GM18505 (cell line): ENCODE measurements around the gene FGF12.
"Not testable (repeated sequence)": the region's sequence is repeated elsewhere in the genome, so short reads cannot be mapped to it uniquely, and the experiment has no call there.

Experiments
- ATAC-seq: cut with Tn5 transposase; IDR thresholded peaks from one replicate; pipeline ENCODE4 v1.9.1; 2021; ENCODE audit not compliant: unreplicated experiment
- POLR2A ChIP-seq: IDR thresholded peaks from 4 replicates; pipeline ENCODE4 v1.6.1; 2011; ENCODE audit warnings: borderline replicate concordance; ENCODE audit not compliant: insufficient read depth, insufficient read length; ENCODE audit errors: extremely low read depth

Gene FGF12

DNA sequence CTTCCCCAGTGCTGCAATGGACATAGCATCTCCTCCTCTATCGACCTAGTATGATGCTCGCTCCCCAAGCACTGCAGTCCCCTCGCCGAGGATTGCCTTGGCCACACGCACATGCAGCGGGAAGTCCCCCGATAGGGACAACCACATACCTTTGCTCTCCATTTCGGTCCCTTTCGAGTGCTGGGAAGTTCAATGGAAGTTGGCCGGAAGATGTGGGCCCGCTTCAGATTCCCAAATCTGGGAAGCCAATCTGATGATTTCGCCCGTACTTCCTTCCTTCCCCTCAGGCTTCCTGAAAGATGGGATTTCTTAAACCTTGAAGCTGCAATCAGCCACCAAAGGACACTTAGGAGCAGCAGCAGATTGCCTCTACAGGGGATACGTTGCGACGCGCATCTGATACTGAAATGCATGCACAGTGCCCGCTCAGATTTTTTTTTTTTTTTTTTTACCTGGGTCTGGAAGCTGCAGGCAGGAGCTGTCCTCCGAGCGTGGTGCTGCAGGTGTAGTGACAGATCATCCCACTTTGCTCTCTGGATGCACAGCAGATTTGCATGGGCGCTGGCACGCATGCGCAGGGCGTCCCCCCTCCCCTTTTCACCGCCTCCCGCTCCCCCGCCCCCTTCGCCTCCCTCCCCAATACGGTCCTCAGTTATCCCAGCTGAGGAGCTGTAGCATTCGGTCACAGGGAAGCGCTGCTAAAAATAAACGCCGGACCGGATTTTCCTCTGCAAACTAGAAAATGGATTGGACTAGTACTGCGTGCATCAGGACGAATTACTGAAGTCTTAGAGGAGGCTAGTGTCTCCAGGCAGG is at the start of gene FGF12:
Gene FGF12, minus strand, starts transcription at position 510 of the 816 bp plus-strand sequence.
- TF ChIP-seq POLR2A: no peak
- no peak for ATAC-seq

DNA sequence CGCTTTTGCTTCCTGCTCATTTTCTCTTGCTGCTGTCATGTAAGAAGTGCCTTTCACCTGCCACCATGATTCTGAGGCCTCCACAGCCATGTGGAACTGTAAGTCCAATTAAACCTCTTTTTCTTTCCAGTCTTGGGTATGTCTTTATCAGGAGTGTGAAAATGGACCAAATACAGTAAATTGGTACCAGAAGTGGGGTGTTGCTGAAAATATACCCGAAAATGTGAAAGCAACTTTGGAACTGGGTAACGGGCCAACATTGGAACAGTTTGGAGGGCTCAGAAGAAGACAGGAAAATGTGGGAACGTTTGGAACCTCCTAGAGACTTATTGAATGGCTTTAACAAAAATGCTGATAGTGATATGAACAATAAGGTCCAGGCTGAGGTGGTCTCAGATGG is 47.0 kb upstream of the FGF12 start:
- ATAC-seq: not testable (repeated sequence)

DNA sequence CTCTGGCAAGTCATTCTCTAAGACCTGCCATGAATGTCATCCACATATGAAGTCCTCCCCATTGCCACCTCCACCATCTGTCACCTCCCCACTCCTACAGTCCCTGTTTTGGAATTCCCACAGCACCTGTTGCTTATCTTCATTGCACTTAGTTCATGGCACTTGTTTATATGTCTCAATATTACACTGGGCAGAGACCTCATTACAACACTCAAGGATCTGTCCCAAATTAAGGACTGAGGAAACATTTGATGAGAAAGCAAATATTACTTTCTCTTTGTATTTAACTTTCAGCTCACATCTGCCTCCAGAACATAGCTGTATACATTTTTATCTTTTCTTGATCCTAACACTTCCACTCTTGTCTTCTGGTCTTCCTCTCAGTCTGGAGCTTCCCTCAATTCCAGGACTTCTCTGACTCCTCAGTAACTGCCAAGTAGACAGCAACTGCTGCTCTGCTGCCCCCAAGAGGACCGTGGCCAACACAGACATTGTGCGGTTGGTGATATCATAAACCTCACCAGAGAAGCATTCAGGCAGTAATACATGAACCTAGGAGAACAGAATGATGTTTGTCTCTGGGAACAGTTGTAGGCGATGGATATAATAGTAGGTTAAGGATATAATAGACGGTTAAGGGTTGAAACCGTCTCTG is 45.0 kb upstream of the FGF12 start:
- no peak for TF ChIP-seq POLR2A
- ATAC-seq: no peak

DNA sequence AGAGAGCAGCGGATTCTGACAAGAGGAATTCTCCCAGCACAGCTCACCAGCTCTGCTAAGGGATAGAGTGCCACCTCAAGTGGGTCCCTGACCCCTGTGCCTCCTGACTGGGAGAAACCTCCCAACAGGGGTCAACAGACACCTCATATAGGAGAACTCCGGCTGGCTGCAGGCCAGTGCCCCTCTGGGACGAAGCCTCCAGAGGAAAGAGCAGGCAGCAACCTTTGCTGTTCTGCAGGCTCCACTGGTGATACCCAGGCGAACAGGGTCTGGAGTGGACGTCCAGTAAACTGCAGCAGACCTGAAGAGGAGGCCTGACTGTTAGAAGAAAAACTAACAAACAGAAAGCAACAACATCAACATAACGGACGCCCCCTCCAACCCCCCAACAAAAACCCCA is 31.3 kb upstream of the FGF12 start:
- ATAC-seq: no peak
- TF ChIP-seq POLR2A: no peak

DNA sequence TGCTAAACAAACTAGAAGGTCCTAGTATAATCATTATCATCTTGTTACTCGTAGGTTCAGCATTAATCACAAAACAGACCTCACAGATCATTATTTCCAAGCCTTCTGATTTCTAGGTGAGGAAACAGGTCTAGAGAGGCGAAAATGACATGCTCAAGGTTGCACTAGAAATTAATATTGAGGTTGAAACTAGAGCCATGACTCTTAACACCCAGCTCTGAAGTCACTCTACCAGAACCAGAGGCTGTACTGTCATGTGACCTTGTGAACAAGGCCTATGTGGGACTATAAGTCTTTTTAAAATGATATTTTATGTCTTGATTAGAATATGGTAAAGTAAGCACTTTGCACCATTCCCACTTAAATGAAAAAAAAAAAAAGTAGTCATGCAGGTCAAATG is 23.8 kb upstream of the FGF12 start:
- ATAC-seq: no peak
- no peak for TF ChIP-seq POLR2A

DNA sequence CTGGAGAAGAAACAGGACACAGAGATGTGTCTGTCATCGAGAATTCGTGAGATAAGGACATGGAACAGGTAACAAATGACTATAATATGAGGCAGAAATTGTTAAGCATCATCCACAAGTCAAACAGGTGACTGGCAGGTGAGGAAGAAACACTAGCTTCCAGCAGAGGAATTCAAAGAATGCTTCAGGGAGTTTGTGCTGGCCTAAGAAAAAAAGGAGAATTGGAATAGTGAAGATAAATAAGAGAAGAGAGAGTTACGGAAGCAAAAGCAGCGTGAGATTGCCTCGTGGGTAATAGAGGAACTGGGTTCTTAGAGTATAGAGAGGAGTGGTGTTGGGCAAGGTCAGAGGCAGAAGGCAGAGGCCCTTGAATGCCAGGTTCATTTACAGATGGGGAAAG is 22.9 kb upstream of the FGF12 start:
- no peak for TF ChIP-seq POLR2A
- ATAC-seq: no peak

DNA sequence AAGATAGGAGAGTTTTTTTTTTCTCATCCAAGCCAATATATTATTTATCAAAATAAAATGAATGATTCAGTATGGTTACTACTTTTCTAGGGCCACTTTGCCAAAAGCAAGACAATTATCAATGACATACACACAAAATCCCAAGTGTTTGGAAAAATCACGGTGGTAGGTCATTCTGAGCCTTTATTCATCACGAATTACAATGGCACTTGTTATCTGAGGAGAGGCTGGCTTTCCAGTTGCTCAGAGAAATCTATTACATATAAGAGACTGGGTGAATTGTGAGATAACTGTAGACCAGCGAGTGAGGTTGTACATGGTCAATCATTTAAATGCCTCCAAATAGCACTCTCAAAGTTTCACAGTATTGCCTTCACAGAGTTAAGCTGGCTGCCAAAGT is 20.4 kb upstream of the FGF12 start:
- TF ChIP-seq POLR2A: no peak
- no peak for ATAC-seq

DNA sequence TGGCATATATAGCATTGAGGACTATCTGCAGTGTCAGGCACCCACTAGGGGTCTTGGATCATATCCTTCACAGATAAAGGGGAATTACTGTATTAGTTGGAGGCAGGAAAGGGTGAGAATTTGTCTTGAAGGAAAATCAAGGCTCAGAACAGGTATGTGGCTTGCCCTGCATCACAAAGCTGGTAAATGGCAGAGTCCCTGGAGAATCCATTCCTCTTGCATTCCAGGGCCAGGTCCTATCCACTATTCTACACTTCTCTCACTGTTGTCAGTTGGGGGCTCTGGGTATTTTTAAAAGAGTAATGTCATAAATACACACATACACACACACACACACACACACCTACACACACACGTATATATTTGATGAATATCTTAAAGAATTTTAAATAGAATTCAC is 19.8 kb upstream of the FGF12 start:
- no peak for TF ChIP-seq POLR2A

DNA sequence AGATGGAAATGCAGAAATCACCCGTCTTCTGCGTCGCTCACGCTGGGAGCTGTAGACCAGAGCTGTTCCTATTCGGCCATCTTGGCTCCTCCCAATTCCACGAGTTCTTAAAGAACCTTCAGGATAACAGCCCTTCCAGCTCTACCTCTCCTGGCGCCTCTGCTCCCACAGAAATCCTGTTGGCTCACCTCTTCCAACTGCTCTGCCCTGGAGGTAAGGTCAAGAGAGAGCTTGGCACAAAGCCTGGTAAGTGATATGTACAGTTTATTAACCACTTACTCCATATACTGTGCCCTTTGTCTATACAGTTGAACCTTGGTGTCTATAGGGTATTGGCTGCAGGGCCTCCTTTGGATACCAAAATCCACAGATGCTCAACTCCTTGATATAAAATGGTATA is 17.8 kb upstream of the FGF12 start:
- TF ChIP-seq POLR2A: no peak
- no peak for ATAC-seq

More for the DNA sequence above, 19.8 kb upstream of the FGF12 start:
- no peak for ATAC-seq

DNA sequence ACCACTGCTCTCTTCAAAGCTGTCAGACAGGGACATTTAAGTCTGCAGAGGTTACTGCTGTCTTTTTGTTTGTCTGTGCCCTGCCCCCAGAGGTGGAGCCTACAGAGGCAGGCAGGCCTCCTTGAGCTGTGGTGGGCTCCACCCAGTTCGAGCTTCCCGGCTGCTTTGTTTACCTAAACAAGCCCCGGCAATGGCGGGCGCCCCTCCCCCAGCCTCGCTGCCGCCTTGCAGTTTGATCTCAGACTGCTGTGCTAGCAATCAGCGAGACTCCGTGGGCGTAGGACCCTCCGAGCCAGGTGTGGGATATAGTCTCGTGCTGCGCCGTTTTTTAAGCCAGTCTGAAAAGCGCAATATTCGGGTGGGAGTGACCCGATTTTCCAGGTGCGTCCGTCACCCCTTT is 17.3 kb upstream of the FGF12 start:
- not testable (repeated sequence) for ATAC-seq

DNA sequence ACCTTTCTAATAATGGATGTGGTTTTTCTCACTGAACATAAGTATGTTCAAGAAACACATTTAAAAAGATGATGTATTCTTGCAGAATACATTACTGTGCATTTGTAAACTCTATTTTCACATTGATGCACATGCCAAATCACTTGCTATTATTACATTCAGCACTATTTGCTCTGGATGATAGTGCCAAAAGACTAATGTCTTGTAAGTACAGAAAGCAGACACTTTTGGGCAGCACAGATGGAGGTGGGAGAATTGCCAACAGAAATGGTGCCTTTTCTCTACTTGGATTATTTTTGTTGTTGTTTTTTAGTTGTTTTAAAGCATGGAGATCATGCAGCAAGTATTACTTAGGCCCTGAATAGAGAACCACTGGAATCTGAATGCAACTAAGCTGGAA is 10.2 kb upstream of the FGF12 start:
- no peak for TF ChIP-seq POLR2A
- ATAC-seq: no peak

DNA sequence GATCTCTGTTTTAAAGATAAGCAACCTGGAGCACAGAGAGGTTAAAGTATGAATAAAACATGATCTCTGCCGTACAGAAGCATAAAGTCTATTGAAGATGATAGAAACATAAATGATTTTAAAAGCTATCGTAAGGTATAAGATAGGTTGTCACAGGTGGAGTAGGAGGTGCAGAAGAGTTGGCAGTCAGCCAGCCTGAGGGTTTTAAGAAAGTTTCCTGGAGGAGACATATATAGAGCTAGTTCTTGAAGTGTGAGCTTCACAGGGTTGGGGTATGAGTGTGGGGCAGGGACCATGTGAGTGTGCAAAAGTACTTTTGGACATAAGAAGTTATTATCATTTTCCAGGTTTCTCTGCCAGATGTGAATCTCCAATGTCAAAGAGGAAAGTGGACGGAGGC is 3.9 kb upstream of the FGF12 start:
- TF ChIP-seq POLR2A: no peak
- ATAC-seq: no peak

DNA sequence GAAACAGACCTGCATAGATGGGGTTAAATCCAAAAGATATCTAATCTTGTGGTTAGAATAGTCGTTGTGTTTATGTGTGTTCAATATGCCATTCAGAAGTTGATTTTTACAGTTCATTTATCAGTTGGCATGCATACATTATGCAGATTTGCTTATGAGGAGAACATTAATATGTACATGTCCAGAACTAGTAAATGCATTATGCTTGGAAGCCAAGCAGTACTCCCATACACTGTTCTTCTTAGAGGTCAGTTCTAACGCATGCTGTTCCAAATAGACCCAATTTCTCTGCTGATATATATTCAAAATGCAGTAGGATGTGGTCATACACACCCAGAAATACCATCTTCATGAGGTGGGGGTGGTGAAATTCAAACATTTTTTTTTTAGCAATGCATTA is 956 bp downstream of the FGF12 start:
- no peak for ATAC-seq
- no peak for TF ChIP-seq POLR2A

DNA sequence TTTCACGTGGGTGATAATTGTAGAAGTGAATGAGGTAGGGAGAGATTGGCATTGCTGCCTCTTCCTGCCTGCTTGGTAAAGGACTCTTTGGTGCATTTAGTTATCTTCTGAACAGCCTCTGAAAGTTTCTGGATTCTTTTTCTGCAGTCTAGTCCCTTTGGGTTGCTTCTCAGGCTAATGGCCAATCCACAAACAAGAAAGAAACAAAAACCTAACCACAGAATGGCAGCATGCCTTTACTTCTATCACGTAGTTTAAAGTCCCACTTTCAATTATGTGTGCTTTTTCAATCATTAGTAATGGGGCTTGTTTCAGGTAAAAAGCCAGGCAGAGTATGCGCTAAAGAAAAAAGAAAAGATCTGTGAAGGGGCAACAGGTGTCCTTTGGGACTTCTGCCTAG is 7.4 kb downstream of the FGF12 start:
- no peak for TF ChIP-seq POLR2A
- no peak for ATAC-seq
